Stimulated activated CD4-positive, alpha-beta T cell treated with anti-CD3 and anti-CD28 coated beads, Interleukin-15, amount 100 ng/mL, for 48 hours (primary cell): Measurements from ENCODE around the gene NEUROG1.

Experiments
- DNase-seq, 2 donors: peaks; one replicate each; pipeline ENCODE4 v3.0.0-alpha.2; 2020; ENCODE audit warnings: low read depth in 2 of 2

NEUROG1 gene

GRCh38 chr5:135493406-135494180 lies 42.2 kb downstream of the NEUROG1 start:
- DNase-seq, result no peak

GRCh38 chr5:135492319-135492626 lies 43.5 kb downstream of the NEUROG1 start:
- DNase-seq, result no peak

- no peak for DNase-seq
These were observed 44.0 kb downstream of the NEUROG1 start for GRCh38 chr5:135491552-135492318.

GRCh38 chr5:135491038-135491551 lies 44.7 kb downstream of the NEUROG1 start:
- no peak for DNase-seq

- DNase-seq, result no peak
These were observed 45.3 kb downstream of the NEUROG1 start for GRCh38 chr5:135490245-135491037.

GRCh38 chr5:135489466-135490244 lies 46.1 kb downstream of the NEUROG1 start:
- no peak for DNase-seq

GRCh38 chr5:135488727-135489465 lies 46.9 kb downstream of the NEUROG1 start:
- no peak for DNase-seq

- no peak for DNase-seq
These were observed 47.8 kb downstream of the NEUROG1 start for GRCh38 chr5:135487839-135488514.

GRCh38 chr5:135487037-135487395 lies 48.7 kb downstream of the NEUROG1 start:
- DNase-seq, result no peak

- DNase-seq, result no peak
These were observed 49.4 kb downstream of the NEUROG1 start for GRCh38 chr5:135486131-135487036.

GRCh38 chr5:135484674-135485086 lies 51.1 kb downstream of the NEUROG1 start:
- no peak for DNase-seq
